EH (cell line): ENCODE results near the gene ACVR2B.
A peak's percentile ranks its signal among the peaks of the same experiment; 100 is the strongest.

Experiments used
- DNase-seq: peaks from one replicate; pipeline ENCODE4 v3.0.0-alpha.2; 2015; ENCODE audit warnings: low read depth

The ACVR2B gene

DNA sequence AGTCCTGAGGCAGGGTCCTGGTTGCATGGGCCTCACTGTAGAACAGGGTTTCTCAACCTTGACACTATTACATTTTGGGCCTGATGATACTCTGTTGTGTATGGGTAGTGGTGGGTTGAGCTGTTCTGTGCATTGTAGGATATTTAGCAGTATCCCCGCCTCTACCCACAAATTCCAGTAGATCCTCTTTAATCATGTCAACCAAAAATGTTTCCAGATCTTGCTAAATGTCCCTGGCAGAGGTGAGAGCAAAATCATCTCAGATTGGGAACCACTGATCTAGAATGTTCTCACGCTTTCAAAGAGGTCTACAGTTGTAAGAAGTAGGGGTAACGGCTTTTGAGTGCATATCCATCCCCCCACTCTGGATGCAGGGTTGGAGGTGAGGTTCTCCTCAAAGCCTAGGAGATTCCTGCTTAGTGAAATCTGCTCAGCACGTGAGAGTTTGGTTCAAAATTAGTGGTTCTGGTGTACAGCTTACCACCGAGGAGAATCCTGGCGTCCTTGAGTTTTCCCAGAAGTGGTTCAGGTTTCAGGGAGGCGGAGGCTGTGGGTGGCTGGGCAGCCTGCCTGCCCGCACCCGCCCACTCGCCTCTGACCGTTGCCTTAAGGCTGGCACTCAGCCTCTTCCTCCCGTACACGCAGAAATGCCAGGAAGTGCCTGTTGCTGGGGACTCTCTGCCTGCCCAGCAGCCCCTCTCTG lies 5.3 kb downstream of the ACVR2B start:
- peak; percentile 30 for DNase-seq

DNA sequence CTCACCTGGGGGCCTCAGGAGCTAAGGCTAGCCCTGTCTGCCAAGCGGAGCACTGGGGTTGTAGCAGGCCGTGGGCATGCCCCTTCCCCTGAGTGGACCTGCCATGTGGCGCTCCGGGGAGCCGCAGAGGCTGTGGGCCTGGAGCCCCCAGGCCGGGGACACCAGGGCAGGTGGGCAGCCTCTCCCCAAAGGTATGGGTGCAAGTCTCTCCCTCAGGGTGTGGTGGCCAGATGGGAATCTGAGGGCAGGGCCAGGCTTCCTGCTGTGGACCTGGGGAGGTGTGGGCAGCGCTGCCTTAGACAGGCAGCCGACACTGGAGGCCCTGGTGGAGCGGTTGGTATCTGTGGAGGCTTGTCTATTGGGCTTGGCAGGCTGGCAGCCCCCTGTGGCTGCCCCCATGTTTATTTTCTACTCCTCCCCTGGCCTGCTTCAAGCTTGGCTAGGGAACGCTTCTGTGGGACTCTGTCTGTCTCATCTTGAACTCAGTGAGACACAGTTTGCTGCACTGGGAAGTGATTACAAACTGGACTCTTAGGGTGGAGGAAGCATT lies 5.9 kb downstream of the ACVR2B start:
- DNase-seq, result no peak

DNA sequence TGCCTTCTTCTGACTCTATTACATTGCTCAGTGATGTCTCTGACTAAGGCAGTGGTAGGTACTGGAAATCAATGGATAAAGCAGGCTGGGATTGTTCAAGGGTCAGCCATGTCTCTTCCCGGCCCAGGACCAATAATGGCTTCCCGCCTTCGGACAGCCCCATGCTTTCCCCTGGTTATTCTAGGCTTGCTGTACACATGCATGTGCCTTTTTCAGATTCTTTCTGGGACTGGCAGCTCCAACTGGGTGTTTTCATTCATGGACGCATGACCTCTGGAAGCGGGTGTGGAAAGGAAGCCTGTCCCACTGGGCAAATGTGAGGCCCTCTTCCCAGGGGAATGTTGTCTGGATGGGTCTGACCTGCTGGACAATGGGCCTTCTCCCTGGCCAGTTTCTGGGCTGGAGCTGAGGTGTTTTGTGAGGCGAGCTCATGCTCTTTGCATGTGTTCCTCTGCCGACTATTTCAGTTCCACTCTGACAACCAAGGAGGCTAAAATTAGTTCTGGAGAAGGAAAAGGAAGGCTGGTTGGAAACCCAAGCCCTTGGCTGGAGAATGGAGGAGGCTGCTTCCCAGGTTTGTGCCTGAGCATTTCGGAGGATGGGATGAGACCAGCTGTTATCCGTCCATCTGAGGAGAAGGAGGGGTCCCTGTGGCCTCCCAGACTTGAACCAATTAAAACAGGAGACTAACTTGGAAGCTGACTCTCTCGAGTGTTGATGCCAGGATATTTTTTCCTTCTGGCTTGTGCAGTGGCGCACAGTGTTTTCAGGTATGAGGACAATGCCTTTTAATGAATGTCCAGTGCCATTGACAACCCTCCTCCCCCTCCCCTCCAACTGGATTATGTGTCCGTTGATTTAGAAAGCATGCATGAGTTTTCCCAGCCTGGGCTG lies 6.9 kb downstream of the ACVR2B start:
- DNase-seq, result no peak

DNA sequence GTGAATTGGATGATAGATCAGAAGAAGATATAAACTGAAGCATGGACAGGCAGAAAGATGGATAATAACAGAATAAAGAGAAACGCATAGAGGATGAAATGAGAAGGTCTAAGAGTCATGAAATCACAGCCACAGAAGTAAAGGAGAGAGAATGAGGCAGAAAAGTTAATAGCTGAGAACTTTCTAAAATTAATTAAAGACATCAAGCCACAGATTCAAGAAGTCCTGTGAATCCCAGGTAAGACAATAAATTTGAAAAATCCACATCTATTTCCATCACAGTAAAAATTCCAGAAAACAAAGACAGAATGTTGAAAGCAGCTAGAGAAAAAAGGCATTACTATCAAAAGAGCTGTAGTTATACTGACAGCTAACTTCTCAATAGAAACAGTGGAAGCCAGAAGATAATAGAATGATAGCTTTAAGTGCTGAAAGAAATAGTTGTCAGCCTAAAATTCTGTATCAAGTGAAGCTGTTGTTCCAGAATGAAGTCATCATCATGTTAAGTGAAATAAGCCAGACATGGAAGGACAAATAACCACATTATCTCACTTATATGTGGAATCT lies 12.0 kb downstream of the ACVR2B start:
- DNase-seq, result no peak

DNA sequence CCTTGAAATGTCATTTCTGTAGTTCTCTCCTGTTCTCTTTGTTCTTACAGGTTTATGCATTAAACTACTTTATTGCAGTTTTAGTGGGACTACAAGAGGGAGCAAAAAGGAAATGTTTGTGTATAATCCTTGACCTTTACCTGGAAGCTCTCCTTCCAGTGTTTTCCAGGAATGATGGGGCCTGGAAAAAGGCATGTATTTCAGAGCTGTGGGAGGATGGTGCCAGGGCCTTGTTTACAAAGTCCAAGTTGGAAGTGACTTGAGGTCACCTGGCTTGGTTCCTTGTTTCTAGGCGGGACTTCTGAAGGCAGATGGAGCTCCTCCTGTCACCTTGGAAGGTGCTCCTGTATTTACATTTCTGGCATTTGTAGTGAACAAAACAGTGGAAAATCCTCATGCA lies 15.1 kb downstream of the ACVR2B start:
- no peak for DNase-seq

DNA sequence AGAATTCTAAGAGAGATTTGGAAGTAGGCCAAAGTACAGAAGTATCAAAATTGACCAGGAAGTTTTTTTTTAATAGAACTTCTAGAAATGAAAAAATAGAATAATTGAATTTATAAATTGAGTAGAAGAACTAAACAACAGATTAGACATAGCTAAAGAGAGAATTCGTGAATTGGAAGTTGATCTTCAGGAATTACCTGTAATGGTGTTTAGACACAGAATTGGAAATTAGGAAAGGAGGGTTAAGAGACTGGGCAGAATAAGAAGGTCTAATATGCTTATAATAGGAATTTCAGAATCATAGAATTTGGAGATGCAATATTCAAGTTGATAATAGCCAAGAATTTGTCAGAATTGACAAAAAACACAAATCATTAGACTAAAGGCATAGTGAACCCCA lies 16.2 kb downstream of the ACVR2B start:
- no peak for DNase-seq

DNA sequence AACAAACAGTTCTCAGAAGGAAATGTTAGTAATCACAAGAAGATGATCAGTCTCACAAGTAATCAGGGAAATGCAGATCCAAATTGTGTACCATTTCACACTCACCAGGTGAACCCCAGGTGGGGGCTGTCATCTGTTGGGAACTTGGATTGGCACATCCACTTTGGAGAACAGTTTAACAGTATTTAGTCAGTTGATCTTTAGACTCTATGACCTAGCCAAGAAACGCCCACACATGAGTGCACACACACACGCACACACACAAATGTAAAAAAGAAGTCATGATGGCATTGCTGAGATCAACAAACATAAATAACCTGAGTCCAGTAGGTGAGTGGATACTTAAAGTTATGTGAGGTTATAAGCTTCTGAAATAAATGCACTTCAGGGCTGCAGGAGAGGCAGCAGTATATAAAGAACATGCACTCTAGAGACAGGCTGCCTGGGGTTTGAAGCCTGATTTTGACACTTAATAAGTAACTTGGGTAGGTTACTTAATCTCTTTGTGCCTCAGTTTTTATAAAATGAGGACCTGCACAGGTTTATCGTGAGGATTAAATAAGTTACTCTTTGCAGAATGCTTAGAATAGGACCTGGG lies 17.7 kb downstream of the ACVR2B start:
- no peak for DNase-seq

DNA sequence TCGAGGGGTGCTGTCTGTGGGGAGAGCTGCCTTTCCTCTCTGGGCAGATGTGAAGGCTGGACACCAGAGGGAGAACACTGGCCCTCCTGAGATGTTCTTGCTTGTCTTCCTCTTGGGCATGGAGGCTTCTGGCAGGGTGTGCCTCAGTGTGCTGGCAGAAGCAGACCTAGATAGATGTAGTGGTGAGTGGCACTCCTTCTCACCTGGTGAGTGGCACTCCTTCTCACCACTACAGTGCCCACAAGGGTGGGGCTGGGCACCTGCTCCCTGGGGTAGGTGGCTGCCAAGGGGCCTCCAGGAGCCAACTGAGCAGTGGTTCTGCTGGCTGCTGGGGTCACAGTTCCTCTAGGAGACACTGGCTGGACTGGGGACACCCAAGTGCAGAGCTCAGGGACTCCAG lies 18.7 kb downstream of the ACVR2B start:
- no peak for DNase-seq

DNA sequence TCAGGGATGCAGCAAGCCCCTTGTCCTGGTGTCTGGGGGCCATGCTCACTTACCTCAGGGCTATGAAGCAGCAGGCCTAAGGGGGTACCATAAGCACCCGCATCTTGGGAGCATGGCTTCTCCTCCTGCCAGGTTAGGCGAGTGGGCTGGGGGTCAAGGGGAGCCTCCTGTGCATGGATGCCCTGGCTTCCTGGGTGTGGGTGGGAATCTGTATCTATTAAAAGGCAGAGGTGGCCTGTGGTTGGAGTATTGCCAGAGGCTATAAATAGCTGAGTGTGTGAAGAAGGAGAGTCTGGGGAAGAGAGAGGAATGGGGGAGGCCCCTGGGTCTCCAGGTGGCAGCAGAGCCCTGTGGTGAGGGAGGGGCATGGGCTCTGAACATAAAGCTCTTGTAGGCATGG lies 19.5 kb downstream of the ACVR2B start:
- DNase-seq, result peak; percentile 19

DNA sequence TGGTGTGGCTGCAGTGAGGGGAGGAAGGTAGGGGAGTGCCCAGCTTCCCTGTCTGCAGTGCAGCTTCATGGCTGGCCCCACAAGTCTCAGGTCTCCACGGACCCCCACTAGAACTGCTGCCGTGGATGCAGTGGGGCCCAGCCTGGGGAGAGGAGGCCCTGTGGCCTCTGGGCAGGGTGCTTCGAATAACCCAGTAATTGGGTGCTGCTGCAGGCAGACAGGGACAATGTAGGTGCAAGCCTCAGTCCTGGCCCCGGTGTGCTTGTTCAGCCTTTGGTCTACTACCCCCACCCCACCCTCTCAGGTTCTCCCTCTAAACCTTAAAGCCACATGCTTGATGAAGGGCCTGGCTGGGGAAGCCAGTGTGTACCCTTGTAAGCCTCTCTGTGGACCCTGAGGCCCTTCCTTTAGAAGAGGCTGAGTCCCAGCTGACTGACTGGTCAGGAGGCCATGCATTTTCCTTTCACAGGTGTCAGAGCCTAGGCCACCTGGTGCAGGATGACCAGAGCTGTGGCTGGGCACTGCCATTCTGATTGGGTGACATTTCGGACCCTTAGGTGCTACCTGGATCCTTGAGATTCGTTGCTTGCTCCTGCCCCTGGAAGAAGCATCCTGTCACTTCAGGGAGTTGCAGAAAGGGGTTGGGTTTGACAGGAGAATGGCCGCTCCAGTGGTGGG lies 21.4 kb downstream of the ACVR2B start:
- no peak for DNase-seq

DNA sequence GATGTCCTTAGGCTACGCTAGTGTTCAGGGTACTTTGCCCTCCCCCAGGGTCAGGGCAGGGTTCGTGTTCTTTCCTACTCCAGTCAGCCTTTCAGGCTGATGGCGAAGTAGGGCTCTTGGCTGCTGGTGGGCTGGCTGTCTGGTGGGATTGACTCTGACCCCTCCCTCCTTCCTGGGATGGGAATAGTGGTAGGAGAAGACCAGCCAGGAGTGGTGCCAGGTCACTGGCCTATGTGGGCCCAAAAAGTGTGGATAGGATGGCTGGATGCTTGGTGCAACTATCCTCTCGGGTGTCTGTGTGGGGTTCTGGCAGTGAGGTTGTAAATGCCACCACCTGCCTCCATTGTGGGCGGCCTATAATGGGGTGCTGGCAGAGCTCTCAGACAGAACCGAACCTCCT lies 22.0 kb downstream of the ACVR2B start:
- no peak for DNase-seq

DNA sequence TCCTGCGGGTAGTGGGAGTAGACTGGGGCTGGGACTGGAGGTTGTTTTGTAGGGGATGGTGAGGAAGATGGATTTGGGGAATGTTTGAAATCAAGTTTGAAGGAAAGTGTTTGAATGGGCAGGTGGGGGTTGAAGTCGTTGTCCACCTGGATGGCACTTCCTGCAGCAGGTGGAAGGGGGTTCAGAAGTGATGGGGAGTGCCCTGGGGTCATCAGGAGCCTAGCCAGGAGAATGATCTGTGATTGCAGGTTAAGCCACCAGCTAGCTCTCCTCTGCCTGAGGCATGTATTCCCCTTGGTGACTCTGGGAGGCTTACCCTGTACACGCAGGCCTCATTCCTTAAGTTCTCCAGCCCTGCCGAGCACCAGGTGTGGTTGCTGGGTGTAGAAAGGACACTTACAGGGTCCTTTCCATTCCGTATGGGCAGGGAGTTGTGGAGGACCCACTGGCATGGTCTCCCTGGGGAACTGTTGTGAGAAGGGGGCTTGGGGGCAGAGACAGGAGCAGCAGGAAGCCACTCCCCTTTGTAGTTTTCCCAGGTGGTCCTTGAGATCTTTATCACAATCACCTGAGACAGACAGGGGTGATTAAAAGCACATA lies 22.6 kb downstream of the ACVR2B start:
- DNase-seq, result no peak

DNA sequence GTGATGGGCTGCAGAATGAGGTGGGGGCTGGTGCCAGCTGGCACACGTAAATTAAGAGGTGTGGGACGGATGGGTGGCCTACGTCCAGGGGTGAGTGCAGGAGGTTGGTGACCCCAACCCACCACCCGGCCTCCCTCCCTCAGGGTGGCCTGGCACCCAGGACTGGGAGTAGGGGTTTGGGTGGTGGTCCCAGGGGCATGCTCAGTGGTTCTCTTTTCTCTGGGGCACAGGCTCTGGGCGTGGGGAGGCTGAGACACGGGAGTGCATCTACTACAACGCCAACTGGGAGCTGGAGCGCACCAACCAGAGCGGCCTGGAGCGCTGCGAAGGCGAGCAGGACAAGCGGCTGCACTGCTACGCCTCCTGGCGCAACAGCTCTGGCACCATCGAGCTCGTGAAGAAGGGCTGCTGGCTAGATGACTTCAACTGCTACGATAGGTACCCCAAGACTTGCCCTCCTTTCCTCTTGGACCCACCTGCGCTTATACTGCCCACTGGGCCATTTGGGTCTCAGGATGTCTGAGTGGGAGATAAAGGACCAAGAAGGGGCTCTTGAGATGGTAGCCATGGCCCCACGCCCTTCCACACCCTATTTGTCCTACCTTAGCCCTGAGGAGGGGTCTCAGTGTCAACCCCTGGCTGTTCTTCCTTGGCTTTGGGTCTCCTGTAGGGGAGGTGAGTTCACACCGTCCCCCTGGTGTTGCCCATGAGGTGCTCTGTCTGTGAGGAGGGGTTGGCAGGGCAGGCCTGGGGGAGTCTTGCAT lies 23.5 kb downstream of the ACVR2B start:
- no peak for DNase-seq

DNA sequence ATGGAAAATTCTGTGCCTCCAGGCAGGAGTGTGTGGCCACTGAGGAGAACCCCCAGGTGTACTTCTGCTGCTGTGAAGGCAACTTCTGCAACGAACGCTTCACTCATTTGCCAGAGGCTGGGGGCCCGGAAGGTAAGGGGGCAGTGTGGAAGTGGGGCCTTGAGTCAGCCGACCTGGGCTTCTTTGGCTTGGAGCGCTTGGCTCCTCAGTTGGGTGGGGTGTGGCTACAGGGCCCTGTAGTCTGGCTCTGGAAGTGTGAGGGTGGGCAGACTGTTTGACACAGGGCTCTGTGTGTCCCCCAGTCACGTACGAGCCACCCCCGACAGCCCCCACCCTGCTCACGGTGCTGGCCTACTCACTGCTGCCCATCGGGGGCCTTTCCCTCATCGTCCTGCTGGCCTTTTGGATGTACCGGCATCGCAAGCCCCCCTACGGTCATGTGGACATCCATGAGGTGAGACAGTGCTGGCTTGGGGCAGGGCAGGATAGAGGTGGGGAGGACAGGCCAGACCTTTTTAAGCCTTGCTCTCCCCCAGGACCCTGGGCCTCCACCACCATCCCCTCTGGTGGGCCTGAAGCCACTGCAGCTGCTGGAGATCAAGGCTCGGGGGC lies 24.3 kb downstream of the ACVR2B start:
- no peak for DNase-seq

DNA sequence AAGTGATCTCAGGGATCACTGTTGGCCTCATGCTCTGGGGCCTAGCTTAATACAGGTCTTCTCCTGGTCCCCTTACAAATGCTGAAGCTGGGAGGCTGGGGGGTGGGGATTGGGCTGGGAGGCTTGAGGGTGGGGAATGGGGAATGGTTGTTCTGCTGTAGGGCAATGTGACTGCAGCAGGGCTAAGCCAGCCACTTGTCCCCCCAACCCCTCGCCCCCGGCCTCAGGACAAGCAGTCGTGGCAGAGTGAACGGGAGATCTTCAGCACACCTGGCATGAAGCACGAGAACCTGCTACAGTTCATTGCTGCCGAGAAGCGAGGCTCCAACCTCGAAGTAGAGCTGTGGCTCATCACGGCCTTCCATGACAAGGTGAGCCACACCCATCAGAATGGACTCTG lies 25.2 kb downstream of the ACVR2B start:
- no peak for DNase-seq

DNA sequence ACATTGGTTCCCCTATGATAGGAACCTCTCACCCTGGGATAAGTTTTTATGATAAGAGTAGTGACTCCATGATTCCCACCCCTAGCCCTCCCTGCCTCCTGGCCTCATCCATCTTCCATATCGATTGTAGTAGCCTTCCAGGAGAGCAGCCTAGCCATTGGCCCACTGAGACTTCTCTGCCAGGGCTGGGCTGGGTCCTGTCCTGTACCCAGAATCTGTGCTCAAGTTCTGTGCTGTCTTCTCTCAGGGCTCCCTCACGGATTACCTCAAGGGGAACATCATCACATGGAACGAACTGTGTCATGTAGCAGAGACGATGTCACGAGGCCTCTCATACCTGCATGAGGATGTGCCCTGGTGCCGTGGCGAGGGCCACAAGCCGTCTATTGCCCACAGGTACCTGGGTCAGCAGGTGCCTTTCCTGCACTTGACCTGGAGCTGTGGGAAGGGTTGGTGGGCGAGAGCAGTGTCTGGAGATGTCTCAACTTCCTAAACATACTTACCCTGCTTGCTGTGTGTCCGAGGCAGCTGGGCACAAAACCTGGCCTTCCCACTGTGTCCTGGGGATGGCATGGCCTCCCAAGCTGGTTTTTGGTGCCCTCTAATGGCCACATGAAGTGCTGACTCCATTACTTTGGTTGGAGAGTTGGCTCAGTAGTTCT lies 25.9 kb downstream of the ACVR2B start:
- peak; percentile 73 for DNase-seq

DNA sequence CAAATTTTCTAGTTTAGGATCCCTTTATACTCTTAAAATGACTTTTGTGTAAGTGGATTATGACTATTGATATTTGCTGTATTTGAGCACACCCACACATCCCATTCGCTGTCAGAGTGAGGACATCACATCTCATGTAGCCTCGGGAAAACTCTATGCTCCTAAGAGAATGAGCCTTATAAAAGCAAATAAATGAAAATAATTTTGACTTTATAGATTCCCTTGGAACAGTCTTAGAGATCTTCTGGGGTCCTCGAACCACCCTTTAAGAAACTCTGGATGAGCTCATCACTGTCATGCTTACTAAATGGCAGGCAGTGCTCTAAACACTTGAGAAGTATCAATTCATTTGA lies 26.4 kb downstream of the ACVR2B start:
- DNase-seq, result no peak

DNA sequence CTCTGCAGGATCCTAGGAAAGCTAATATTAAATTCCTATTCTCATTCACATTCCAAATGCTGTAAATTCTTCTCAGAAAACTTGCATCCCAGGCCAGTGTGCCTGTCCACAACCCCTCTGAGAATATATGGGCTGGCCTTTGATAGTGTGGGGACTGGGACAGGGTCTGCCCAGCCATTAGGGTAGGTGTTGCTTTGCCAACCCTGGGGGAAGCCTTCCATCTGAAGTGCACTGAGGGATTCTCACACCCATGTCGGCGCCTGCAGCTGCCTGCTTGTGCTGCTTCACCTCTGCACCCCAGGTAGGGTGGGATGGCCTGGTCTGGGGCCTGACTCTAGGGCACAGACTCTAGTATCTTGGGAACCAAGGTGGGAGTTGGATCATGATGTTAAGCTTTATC lies 27.2 kb downstream of the ACVR2B start:
- no peak for DNase-seq

DNA sequence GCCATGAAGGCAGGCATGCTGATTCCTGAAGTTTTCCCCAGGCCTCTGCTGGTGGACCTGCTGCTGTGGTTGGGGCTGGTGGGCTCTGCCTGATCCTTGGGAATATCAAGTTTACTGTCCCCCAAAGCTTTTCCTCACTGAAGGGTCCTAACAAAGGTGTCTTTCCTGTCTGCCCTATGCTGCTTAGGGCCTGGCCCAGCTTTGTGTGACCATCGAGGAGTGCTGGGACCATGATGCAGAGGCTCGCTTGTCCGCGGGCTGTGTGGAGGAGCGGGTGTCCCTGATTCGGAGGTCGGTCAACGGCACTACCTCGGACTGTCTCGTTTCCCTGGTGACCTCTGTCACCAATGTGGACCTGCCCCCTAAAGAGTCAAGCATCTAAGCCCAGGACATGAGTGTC lies 29.3 kb downstream of the ACVR2B start:
- DNase-seq, result no peak

DNA sequence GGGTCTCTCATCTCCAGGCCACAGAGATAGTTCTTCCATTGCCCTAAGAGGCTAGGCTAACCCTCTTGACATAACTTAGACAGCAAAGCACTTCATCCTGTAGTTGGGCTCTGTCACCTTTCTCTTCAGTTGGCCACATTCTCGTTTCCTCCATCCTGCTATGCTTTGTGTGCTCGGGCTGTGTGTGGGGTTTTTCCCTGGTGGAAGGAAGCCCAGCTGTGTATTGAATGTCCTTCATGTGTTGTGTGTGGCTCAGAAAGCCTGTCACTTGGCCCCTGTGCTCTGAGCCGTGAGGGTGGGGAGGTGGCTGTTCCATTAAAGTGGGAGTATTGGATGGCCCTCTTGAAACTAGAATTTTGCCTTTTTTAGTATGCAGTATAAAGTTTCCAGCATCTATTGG lies 33.6 kb downstream of the ACVR2B start:
- DNase-seq, result no peak
